GM23338 (cell line): ENCODE data around the gene NFATC3. TPM values are rescaled to one million over a fixed set of nuclear protein-coding genes. Genes with fewer than 3 reads are reported as not detected.

Source experiments
- ATAC-seq: fragments of 200-7000 bp; cut with Tn5 transposase; 3 replicates; pipeline ENCODE4 v1.9.1; 2020
- DNase-seq: peaks from one replicate; pipeline ENCODE4 v3.0.0-alpha.2; 2015; ENCODE audit warnings: low spot score
- H2AFZ ChIP-seq: fragments of 200-600 bp; sonication (generic); 2 replicates; pipeline ENCODE4 v1.8.0; 2016; ENCODE audit warnings: antibody characterized with exemption, mild to moderate bottlenecking, moderate library complexity
- H3F3A ChIP-seq: fragments of 200-600 bp; sonication (generic); replicated peaks from 2 replicates; pipeline ENCODE4 v1.8.0; 2017; ENCODE audit warnings: antibody characterized with exemption, mixed run types, low read depth
- H3K27ac ChIP-seq: fragments of 200-600 bp; sonication (generic); 2 replicates; pipeline ENCODE4 v1.6.1; 2016; ENCODE audit warnings: low read depth
- H3K27me3 ChIP-seq: fragments of 200-600 bp; sonication (generic); 2 replicates; pipeline ENCODE4 v1.8.0; 2016; ENCODE audit warnings: mild to moderate bottlenecking, mixed run types, moderate library complexity; ENCODE audit not compliant: insufficient read depth
- H3K36me3 ChIP-seq: fragments of 200-600 bp; sonication (generic); 2 replicates; pipeline ENCODE4 v1.8.0; 2016; ENCODE audit warnings: mild to moderate bottlenecking; ENCODE audit not compliant: insufficient read depth
- H3K4me1 ChIP-seq: fragments of 200-600 bp; sonication (generic); 2 replicates; pipeline ENCODE4 v1.8.0; 2016; ENCODE audit warnings: mild to moderate bottlenecking, moderate library complexity; ENCODE audit not compliant: insufficient read depth
- H3K4me2 ChIP-seq: fragments of 200-600 bp; sonication (generic); 2 replicates; pipeline ENCODE4 v1.7.1; 2017; ENCODE audit warnings: mixed run types
- H3K4me3 ChIP-seq: fragments of 200-600 bp; sonication (generic); 2 replicates; pipeline ENCODE4 v1.6.1; 2016; ENCODE audit warnings: mixed run types
- H3K79me2 ChIP-seq: fragments of 200-600 bp; sonication (generic); replicated peaks from 2 replicates; pipeline ENCODE4 v1.8.0; 2017; ENCODE audit warnings: mild to moderate bottlenecking; ENCODE audit not compliant: insufficient read depth
- H3K9me2 ChIP-seq: fragments of 200-600 bp; sonication (generic); 2 replicates; pipeline ENCODE4 v1.8.0; 2017; ENCODE audit not compliant: insufficient read depth
- H4K20me1 ChIP-seq: fragments of 200-600 bp; sonication (generic); replicated peaks from 2 replicates; pipeline ENCODE4 v1.8.0; 2017; ENCODE audit warnings: mild to moderate bottlenecking; ENCODE audit not compliant: insufficient read depth
- H3K27ac Mint-ChIP-seq: 2 replicates; pipeline ENCODE4 v1.8.0; 2020; ENCODE audit warnings: inconsistent platforms, mild to moderate bottlenecking, moderate library complexity, mixed read lengths
- H3K27me3 Mint-ChIP-seq: 3 replicates; pipeline ENCODE4 v1.8.0; 2022; ENCODE audit warnings: low read depth, mild to moderate bottlenecking, moderate library complexity, mixed read lengths, inconsistent platforms; ENCODE audit not compliant: insufficient read depth, poor library complexity
- H3K36me3 Mint-ChIP-seq: 3 replicates; pipeline ENCODE4 v1.8.0; 2021; ENCODE audit warnings: low read depth, mild to moderate bottlenecking, inconsistent platforms, moderate library complexity, mixed read lengths
- H3K4me1 Mint-ChIP-seq: 3 replicates; pipeline ENCODE4 v1.8.0; 2020; ENCODE audit warnings: mild to moderate bottlenecking, inconsistent platforms, mixed read lengths
- H3K4me3 Mint-ChIP-seq: 3 replicates; pipeline ENCODE4 v1.8.0; 2021; ENCODE audit warnings: moderate library complexity, mild to moderate bottlenecking, inconsistent platforms, mixed read lengths
- H3K9me3 Mint-ChIP-seq: 3 replicates; pipeline ENCODE4 v1.8.0; 2020; ENCODE audit warnings: moderate library complexity, mild to moderate bottlenecking, inconsistent platforms, mixed read lengths
- EZH2phosphoT487 ChIP-seq: fragments of 200-600 bp; sonication (generic); IDR thresholded peaks from one replicate; pipeline ENCODE4 v1.8.1; 2018; ENCODE audit warnings: antibody characterized with exemption; ENCODE audit not compliant: unreplicated experiment
- ZNF114 ChIP-seq: fragments of 250-450 bp; sonication (Bioruptor Pico); IDR thresholded peaks from 2 replicates; pipeline ENCODE4 v1.5.0; 2020; ENCODE audit warnings: mild to moderate bottlenecking, moderate library complexity
- polyA plus RNA-seq: library from polyadenylated mRNA; unstranded; fragments of >200 nt; fragmentation: Nextera tagmentation; extraction: Ambion mirVana; gene quantifications from 2 replicates; pipeline ENCODE4 v1.2.1, GENCODE V29; 2016
- total RNA-seq: library from RNA; depleted of rRNA; stranded (reverse); fragments of >200 nt; shearing (Covaris generic); gene quantifications from 2 replicates; pipeline ENCODE4 v1.2.3, GENCODE V29; 2014
- TF ChIP-seq, protein P1 (sequence below): fragments of 250-450 bp; sonication (Bioruptor Pico); IDR thresholded peaks from 2 replicates; pipeline ENCODE4 v1.5.0; 2020; ENCODE audit warnings: mild to moderate bottlenecking, moderate library complexity
- TF ChIP-seq, protein P2 (sequence below): IDR thresholded peaks from 2 replicates; pipeline ENCODE4 v1.6.1; 2016; ENCODE audit warnings: antibody characterized with exemption

The NFATC3 gene
- total and polyA plus RNA-seq, 2 experiments from 2014 or later, result 9.2 to 40.9 TPM

DNA sequence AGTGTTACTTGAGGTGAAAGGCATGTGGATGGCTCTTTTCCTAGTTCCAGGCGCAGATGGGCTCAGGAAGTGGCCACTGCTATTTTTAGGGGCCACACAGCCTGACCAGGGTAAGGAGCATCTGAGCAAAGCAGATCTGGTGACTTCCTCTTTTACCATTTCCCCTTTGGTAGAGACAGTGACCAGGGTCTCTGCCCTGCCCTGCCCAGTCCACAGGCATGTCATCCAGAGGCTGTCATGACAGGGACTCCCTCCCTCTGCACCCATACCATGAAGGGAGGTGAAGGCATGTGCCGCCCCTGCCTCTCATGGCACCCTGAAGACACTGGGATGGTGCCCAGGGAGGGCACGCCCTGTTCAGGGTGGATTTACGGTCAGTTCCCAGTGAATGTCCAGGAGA lies 162.2 kb downstream of the NFATC3 start (continued):
- TF ChIP-seq, protein P1, sequence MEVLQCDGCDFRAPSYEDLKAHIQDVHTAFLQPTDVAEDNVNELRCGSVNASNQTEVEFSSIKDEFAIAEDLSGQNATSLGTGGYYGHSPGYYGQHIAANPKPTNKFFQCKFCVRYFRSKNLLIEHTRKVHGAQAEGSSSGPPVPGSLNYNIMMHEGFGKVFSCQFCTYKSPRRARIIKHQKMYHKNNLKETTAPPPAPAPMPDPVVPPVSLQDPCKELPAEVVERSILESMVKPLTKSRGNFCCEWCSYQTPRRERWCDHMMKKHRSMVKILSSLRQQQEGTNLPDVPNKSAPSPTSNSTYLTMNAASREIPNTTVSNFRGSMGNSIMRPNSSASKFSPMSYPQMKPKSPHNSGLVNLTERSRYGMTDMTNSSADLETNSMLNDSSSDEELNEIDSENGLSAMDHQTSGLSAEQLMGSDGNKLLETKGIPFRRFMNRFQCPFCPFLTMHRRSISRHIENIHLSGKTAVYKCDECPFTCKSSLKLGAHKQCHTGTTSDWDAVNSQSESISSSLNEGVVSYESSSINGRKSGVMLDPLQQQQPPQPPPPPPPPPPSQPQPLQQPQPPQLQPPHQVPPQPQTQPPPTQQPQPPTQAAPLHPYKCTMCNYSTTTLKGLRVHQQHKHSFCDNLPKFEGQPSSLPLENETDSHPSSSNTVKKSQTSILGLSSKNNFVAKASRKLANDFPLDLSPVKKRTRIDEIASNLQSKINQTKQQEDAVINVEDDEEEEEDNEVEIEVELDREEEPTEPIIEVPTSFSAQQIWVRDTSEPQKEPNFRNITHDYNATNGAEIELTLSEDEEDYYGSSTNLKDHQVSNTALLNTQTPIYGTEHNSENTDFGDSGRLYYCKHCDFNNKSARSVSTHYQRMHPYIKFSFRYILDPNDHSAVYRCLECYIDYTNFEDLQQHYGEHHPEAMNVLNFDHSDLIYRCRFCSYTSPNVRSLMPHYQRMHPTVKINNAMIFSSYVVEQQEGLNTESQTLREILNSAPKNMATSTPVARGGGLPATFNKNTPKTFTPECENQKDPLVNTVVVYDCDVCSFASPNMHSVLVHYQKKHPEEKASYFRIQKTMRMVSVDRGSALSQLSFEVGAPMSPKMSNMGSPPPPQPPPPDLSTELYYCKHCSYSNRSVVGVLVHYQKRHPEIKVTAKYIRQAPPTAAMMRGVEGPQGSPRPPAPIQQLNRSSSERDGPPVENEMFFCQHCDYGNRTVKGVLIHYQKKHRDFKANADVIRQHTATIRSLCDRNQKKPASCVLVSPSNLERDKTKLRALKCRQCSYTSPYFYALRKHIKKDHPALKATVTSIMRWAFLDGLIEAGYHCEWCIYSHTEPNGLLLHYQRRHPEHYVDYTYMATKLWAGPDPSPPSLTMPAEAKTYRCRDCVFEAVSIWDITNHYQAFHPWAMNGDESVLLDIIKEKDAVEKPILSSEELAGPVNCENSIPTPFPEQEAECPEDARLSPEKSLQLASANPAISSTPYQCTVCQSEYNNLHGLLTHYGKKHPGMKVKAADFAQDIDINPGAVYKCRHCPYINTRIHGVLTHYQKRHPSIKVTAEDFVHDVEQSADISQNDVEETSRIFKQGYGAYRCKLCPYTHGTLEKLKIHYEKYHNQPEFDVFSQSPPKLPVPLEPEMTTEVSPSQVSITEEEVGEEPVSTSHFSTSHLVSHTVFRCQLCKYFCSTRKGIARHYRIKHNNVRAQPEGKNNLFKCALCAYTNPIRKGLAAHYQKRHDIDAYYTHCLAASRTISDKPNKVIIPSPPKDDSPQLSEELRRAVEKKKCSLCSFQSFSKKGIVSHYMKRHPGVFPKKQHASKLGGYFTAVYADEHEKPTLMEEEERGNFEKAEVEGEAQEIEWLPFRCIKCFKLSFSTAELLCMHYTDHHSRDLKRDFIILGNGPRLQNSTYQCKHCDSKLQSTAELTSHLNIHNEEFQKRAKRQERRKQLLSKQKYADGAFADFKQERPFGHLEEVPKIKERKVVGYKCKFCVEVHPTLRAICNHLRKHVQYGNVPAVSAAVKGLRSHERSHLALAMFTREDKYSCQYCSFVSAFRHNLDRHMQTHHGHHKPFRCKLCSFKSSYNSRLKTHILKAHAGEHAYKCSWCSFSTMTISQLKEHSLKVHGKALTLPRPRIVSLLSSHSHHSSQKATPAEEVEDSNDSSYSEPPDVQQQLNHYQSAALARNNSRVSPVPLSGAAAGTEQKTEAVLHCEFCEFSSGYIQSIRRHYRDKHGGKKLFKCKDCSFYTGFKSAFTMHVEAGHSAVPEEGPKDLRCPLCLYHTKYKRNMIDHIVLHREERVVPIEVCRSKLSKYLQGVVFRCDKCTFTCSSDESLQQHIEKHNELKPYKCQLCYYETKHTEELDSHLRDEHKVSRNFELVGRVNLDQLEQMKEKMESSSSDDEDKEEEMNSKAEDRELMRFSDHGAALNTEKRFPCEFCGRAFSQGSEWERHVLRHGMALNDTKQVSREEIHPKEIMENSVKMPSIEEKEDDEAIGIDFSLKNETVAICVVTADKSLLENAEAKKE (CRISPR knock-in tag), result no peak
- no peak for TF ChIP-seq EZH2phosphoT487
- TF ChIP-seq, protein P2, sequence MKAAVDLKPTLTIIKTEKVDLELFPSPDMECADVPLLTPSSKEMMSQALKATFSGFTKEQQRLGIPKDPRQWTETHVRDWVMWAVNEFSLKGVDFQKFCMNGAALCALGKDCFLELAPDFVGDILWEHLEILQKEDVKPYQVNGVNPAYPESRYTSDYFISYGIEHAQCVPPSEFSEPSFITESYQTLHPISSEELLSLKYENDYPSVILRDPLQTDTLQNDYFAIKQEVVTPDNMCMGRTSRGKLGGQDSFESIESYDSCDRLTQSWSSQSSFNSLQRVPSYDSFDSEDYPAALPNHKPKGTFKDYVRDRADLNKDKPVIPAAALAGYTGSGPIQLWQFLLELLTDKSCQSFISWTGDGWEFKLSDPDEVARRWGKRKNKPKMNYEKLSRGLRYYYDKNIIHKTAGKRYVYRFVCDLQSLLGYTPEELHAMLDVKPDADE, result no peak

DNA sequence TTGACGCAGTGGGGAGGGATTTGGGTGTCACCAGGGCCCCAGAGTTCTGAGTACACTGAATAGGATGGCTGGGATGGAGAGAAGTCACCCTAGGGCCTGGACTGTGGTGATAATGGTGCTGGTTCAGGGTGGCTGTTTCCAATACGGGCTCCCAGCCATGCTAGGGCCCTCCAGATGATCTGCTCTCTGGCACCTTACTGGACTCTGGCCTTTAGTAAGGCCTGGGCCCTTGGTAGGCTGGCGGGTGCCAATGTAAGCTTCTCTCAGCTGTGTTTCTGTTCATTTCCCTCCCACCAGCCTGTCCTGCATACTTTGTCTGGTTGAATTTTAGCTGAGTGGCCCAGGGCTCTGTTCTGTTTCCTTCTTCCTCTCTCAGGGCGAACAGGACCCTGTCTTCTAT lies 162.8 kb downstream of the NFATC3 start:
- Histone ChIP-seq H2AFZ (no peak overlapping the region), H3K36me3 (no peaks in the 10 kb centered on the region), H3K9me2 (no peaks in the 10 kb centered on the region), H3K27me3 (peaks cover 9% of the 10 kb centered on the region; the same call in 1 of the 2 replicates), H3K4me2 (no peak overlapping the region), H4K20me1 (no peaks in the 10 kb centered on the region), H3K79me2 (no peaks in the 10 kb centered on the region), H3F3A (no peaks in the 10 kb centered on the region), H3K4me1 (no peaks in the 10 kb centered on the region; the same call in 1 of the 2 replicates), H3K4me3 (no peak overlapping the region), H3K27ac (no peak overlapping the region)
- no peaks in the 10 kb centered on the region for H3K9me3 Mint-ChIP-seq
- no peak overlapping the region for H3K27ac Mint-ChIP-seq
- ATAC-seq (no peak), DNase-seq (no peak)
- H3K4me3 Mint-ChIP-seq, result no peak overlapping the region
- no peak for TF ChIP-seq ZNF114 (CRISPR knock-in tag)
- H3K4me1 Mint-ChIP-seq, result 0 out of 3 replicates have a peak, but pooled peaks cover 4% of the 10 kb centered on the region
- peaks cover 2% of the 10 kb centered on the region; the same call in 1 of the 3 replicates for H3K36me3 Mint-ChIP-seq
- peaks cover 27% of the 10 kb centered on the region for H3K27me3 Mint-ChIP-seq
